Peyer's patch (tissue), 4 donors: ENCODE measurements around the gene SPPL3.

Experiments
- CTCF ChIP-seq, 6 experiments: fragments of 450-650 bp in 4 of 6; fragments of 200-600 bp in 2 of 6; sonication (generic) in 1 of 6; IDR thresholded peaks; one replicate each; pipeline ENCODE4 v1.5.1; 2017 to 2019; ENCODE audit warnings: antibody characterized with exemption in 6 of 6, mild to moderate bottlenecking in 3 of 6, moderate library complexity in 1 of 6
- POLR2A ChIP-seq, 2 donors: fragments of 450-650 bp; IDR thresholded peaks; one replicate each; pipeline ENCODE4 v1.5.1; 2017; ENCODE audit warnings: antibody characterized with exemption in 2 of 2, mild to moderate bottlenecking in 2 of 2, moderate library complexity in 2 of 2

DNA sequence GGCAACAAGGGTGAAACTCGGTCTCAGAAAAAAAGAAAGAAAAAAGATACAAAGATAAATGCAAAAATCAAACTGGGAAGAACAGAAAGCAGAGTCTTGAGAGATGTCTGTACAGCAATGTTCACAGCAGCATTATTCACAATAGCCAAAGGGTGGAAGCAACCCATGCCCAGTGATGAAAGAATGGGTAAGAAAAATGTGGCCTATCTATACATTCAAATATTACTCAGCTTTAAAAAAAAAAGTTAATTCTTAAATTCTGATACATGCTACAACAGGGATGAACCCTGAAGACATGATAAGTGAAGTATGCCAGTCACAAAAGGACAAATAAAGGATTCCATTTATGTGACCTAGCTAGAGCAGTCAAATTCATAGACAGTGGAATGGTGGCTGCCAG, 33.7 kb downstream of the SPPL3 start:
- no peak for TF ChIP-seq CTCF (IDR thresholded peaks at IDR 0.05)
- TF ChIP-seq POLR2A (IDR thresholded peaks at IDR 0.05): no peak
